Middle frontal gyrus (tissue), 1 donor: ENCODE data around the gene DHCR7.

Experiments used
- DNase-seq: peaks from one replicate; pipeline ENCODE4 v3.0.0-alpha.2; 2015; ENCODE audit warnings: low spot score; ENCODE audit errors: extremely low spot score

Gene DHCR7

DNA sequence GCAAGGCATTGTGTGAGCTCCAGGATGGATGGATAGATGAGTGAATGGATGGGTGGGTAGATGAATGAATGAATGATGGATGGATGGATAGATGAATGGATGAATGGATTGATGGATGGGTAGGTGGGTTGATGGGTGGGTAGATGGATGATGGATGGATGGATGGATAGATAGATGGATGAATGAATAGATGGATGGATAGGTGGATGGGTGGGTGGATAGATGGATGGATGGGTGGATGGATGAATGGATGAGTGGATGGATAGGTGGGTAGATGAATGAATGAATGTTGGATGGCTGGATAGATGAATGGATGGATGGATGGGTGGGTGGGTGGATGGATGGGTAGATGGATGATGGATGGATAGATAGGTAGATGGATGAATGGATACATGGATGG, 33.5 kb downstream of the DHCR7 start:
- DNase-seq, result no peak

DNA sequence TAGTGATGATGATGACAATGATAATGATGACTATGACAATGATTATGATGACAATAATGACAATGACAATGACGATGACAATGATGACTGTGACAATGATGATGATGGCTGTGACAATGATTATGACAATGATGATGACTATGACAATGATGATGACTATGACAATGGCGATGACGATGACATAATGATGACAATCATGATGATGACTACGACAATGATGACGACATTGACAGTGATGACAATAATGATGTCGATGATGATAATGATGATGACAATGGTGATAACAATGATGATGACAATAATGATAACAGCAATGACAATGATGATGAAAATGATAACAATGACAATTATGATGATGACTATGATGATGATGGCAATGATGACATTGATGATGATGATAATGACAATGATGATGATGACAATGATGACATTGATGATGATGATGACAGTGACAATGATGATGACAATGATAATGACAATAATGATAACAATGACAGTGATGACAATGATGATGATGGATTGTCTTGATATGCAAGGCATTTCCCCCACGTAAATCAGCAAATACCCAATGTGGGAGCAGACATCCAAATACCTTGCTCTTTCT, 37.7 kb downstream of the DHCR7 start:
- DNase-seq, result no peak

DNA sequence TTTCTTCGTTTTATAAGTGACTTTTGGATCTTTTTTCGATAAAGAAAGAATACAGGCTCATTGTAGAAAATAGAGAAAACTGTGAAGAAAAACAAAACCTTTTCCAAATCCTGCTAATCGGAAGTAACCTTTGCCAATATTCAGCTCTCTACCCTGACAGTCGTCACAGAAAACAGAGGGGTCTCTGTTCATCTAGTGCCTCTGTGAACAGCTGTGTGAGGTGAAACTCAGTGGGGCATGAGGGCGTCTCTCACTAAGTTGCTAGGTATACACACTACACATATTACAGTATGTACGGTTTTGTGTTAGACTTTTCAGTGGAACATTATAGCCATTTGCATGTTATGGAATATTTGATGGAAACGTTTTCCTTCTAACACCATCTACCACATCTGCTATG, 39.4 kb downstream of the DHCR7 start:
- no peak for DNase-seq

DNA sequence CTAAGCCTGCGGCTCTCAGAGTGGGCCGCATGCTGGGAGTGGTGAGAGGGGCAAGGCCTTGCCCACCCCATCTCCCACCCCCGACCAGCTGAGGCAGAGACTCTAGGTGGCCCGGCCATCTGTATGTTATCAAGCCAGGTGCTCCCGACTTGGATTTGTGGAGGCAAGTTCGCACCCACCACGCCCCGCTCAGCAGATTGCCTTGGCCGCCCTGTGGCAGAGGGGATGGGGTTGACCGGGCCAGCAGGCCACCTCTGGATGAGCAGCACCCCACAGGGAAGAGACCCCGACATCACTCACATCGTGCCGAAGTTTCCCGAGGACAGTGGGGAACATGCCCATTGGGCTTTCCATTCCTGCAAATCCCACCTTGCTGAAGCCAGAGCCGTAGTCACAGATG, 40.8 kb downstream of the DHCR7 start:
- no peak for DNase-seq

DNA sequence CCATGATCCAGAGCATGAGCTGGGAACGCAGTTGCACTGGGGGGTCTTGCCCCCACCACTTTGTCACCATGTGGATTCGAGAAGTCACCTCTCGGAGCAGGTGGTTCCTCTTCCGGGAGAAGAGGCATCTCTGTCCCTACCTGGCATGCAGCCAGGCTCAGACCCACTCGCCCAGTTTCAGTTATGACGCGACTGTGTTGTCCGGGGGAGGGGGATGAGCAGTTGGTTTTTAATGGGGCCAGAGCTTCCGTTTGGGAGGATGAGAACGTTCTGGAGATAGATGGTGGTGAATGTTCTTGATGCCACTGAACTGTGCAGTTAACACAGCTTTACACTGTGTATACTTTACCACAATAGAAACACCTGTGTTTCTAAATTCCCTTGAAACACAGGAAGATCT, 41.5 kb downstream of the DHCR7 start:
- no peak for DNase-seq

DNA sequence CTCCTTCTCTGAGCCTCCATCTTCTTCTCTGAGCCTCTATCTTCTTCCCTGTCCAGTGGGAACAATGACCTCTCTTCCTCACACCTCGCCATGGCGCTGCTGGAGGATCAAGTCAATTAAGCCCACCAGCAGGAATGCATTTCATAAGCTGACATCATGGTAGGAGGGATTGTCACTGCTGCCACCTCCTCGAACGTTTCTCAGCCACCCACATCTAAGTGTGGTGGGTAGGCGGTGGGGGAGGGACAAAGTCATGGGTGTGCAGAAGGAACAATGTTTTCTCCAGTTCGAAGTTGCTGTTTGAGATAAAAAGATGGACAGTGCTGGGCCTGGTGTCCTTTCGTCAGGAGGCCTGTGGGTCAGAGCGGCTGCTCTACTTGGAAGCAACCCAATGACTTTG, 44.0 kb downstream of the DHCR7 start:
- no peak for DNase-seq

DNA sequence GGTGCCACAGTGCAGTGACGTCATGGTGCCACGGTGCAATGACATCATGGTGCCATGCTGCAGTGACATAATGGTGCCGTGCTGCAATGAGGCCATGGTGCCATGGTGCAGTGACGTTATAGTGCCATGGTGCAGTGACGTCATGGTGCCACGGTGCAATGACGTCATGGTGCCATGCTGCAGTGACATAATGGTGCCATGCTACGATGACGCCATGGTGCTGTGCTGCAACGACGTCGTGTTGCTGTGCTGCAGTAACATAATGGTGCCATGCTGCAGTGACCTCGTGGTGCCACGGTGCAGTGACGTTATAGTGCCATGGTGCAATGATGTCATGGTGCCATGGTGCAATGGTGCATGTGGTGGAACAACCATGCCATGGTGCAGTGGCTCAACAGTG, 45.3 kb downstream of the DHCR7 start:
- no peak for DNase-seq

DNA sequence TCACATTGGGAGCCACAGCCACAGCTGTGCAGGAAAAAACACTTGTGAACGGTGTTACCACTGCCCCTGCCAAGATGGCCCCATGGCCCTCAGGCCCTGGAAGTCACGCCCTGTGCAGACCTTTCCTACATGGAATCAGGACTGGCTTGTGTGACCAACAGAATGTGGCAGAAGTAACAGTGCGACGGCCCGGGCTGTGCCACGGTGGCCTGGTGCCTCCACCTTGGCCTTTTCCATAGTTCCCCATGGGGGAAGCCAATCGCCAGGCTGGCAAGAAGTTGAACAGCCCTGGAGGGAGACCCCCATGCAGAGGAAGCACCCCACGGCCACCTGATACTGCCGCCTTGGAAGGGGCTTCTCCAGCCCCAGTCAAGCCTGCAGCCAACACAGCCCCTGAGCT, 48.0 kb downstream of the DHCR7 start:
- DNase-seq, result no peak

DNA sequence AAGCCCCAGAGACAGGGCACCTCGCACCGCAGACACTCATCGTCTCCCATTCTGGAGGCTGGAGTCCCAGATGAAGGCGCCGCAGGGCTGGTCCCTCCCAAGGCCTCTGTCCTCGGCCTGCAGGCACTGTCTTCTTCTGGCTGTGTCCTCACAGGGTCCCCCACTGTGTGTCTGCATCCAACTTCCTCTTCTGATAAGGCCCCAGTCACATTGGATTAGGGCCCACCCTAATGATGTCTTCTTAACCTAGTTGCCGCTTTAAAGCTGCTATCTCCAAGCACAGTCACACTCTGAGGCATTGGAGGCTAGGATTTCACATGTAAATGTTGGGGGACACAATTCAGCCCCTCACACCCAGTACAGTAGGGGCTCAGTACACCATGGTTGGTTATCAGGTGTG, 48.9 kb downstream of the DHCR7 start:
- no peak for DNase-seq

DNA sequence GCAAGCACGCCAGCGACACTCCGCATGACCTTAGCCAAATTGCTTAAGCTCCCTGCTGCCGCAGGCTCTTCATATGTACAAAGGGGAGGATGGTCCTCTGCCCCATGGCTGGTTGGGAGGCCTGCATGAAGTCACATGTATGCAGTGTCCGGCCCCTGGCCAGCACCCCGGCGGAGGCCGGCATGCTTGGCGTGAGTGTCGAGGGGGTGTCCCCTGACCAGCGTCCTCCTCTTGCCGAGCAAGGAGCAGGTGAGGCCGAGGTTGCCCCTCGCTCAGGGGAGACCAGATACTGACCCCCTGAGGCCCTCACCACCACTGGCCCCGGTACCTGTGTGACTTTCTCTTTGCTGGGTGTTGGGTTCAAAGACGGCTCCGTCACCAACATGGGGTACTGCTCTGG, 50.2 kb downstream of the DHCR7 start:
- DNase-seq, result no peak

DNA sequence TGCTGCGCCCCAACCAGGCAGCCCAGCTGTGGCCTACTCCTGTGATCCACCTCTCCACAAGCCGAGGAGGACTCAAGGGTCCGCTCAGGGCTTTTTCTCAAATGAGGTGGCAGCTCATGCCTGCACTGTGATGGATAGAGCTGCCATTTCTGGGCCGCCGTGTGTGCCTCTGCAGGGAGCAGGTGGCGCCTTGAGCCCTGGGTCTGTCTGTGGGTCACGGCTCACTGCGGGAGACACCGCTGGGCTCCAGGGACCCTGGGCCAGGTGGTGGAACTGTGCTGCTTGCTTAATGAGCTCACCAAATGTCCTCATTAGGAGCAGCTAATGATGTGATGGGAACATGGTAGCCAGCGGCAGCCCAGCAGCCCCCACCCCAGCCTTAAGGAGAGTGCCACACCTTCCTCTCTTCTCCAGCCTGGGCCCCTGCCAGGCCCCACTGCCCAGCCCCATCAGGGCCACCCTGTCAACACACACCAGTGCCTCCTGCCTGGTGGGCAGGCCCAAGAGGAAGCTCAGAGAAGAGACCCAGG, 50.8 kb downstream of the DHCR7 start:
- no peak for DNase-seq

DNA sequence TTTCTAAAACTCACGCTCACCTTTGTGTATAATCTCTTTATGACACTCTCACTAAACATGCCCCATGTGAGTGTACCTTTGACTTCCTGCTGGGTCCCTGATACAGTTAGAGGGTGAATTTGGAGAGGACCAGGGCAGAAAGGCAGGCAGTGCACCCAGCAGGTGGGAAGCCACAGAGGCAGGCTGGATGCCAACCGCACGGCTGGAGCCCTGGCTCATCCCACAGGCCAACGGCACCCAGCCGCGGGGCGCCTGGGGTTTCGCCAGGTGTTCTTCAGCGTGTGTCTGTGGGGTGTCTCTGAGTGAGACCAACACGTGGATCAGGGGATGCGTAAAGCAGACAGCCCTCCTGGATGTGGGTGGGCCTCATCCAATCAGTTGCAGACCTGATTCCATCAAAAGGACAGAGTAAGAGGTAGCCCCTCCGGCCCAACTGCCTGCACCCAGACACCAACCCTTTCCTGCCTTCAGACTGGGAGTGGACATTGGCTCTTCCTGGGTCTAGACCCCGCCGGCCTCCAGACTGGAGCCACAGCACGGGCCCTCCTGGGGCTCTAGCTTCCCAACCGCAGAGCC, 51.6 kb downstream of the DHCR7 start:
- DNase-seq, result no peak

DNA sequence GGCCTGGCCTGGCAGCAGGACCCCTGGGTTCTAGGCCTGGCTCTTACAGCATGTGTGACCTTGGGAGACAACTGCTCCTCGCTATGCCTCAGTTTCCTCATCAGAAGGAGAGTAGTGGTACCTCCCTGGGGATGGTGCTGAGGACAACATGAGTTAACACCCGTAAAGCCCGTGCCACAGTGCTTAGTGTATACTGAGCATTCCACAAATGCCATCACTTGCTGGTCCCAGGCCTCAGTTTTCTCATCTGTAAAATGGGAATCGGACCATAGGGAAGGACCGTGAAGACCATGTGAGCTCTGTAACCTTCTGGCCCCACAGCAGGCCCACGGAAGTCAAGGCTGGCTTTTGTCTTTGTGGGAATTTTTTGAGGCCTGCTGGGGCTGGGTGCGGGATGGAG, 52.4 kb downstream of the DHCR7 start:
- DNase-seq, result no peak

DNA sequence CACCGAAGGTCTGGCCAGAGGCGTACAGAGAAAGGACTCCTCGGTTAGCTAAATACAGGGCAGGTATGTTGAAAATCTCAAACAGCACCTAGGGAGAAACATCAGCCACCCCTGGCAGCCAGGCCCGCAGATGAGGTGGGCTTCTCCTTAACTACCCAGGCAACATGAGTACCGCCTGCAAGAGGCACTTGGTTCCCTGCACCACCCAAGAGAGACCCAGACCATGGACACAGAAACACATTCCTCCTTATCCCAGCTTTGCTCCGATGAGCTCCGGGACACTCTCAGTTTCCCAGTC, 53.0 kb downstream of the DHCR7 start:
- DNase-seq, result no peak

DNA sequence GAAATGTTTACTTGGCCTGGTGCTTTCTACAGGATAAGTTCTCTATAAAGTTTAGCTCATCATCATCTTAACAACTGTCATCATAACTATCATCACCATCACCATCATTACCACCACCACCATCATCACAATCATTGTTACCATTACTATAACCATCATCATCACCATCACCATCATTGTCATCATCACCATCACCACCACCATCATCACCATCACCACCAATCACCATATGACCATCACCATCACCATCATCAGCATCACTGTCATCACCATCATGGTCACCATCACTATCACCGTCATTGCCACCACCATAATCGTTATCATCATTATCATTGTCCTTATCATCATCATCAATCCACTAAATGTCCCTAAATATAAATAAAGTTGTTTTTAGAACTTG, 54.9 kb downstream of the DHCR7 start:
- no peak for DNase-seq

DNA sequence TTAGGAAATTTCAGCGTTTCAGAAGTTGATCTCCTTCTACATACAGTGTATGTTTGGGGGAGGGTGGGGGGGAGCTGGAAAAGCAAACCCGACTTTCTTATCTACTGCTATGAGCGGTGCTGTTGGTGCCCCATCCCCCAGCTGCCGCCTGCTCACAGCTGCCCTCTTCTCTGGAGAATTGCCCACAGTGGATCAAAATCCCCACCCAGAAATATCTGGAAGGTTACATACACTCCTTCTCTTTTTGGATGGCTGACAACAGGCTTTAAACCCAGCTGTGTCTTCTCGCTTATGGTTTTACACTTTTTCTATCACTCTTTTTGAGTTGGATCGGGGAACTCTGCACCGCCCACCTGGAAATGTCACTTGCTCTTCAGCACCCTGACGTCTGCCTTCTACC, 56.4 kb downstream of the DHCR7 start:
- no peak for DNase-seq

DNA sequence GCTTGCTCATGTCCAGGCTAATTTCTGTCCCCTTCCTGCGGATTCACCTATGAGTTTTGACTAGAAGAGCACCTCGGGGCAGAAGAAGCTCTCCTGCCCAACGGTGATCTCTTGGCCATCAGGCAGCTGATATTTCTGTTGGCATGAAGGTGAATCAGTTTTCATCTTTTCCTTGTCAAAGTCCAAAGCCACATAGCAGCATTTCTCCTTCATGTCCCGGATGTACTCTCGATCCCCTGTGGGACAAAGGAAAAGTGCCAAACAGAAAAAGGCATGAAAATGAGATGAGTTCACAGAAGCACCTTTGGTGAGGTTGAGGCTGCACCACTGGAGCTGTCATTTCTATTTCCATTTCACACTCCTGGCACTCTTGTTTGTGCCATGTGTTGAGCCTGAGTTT, 56.8 kb downstream of the DHCR7 start:
- DNase-seq, result no peak

DNA sequence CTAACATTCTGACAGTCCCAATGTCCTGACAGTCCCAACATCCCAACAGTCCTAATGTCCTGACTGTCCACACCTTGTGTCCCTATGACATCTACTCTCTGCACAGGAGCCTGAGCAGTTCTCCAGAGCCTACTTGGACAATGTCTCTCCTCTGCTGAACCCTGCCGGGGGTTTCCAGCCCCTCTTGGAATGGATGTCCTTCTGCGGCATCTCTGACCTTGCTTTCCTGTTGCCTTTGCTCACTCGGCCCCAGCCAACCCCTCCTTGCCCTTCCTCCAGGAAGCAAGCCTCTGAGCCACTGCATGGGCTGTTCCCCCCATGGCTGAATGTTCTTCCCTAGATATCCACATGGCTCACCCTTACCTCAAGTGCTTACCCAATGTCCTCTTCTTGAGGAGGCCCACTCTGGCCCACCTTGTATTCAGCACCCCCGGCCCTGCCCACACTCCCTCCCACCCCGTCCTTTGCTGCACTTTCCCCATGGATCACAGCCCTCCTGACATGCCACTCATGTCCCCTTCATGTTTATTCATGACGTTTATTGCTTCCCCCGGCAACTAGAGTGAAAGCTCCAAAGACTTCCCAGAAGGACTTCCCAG, 59.5 kb downstream of the DHCR7 start:
- no peak for DNase-seq

DNA sequence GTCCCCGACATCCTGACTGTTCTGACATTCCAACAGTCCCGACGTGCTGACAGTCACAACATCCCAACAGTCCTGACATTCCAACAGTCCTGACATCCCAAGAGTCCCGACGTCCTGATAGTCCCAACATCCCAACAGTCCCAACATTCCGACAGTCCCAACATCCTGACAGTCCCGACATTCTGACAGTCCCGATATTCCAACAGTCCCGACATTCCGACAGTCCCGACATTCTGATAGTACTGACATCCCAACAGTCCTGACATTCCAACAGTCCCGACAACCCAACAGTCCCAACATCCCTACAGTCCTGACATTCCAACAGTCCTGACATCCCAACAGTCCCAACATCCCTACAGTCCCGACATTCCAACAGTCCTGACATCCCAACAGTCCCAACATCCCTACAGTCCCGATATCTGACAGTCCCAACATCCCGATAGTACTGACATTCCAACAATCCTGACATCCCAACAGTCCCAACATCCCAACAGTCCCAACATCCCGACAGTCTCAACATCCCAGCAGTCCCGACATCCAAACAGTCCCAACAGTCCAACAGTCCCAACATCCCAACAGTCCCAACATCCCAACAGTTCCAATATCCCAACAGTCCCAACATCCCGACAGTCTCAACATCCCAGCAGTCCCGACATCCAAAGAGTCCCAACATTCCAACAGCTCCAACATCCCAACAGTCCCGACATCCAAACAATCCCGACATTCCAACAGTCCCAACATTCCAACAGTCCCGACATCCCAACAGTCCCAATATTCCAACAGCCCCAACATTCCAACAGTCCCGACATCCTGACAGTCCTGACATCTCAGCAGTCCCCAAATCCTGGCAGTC, 60.2 kb downstream of the DHCR7 start:
- no peak for DNase-seq

DNA sequence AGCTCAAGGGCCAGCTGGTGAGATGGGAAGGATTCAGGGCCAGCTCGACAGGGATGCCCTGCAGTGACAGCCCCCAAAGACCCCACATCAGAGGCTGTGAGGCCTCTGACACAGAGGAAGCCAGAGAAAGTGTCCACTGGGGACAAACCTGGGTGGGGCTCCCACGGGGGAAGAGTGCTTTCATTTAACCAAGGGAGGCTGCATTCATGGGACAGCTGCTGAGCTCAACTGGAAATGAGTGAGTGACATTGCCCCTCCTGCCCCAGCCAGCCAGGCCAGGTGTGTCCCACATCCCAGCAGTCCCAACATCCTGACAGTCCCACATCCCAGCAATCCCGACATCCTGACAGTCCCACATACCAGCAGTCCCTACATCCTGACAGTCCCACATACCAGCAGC, 61.0 kb downstream of the DHCR7 start:
- DNase-seq, result no peak

DNA sequence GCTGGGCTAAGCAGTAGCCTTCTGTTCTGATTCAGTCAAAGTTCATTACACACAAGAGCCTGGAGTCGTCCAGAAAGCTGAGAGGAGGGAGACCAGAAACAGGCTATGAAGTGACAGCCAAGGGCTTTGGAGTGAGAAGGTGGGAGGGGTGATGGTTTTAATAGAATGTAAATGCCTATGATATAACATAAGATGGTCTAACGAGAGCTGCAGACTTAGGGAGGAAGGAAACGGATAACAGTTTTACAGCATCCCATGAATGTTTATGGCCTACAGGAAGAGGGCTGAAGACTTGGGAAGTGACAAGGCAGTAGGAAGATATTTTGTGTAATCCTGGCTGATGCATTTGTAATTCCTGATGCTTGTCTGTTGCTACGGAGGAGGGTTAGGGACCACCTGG, 62.0 kb downstream of the DHCR7 start:
- no peak for DNase-seq

DNA sequence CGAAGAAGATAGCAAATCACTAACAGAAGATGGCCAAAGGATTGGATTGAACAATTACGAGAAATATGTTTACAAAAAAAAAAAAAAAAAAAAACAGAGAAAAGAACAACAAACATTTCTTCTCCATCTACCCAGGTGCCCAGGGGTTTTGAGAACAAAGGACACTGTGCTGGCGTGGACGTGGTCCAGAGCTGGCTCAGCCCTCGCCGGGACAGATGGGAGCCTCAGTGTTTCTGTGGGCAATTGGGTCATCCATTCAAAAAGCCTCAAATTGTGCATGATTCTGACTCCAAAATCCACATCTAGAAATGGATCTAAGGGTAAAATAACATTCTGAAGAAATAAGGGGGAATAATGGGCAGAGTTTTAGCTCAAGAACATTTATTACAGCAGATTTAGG, 63.1 kb downstream of the DHCR7 start:
- DNase-seq, result no peak

DNA sequence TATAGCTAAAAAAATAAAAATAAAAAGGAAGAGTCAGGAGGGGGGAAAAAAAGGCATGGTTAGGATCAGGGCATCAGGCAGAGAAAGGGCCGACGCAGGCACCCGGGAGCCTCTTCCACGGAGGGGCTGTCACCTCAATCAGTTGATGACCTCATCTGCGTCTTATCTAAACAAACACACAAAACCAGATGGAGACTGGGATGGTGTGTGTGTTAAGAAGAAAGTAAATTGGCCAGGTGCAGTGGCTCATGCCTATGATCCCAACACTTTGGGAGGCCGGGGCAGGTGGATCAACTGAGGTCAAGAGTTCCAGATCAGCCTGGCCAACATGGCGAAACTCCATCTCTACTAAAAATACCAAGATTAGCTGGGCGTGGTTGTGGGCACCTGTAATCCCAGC, 63.6 kb downstream of the DHCR7 start:
- DNase-seq, result no peak
